ENCODE data around the gene MS4A2.
A peak's percentile ranks its signal among the peaks of the same experiment; 100 is the strongest.

DNA sequence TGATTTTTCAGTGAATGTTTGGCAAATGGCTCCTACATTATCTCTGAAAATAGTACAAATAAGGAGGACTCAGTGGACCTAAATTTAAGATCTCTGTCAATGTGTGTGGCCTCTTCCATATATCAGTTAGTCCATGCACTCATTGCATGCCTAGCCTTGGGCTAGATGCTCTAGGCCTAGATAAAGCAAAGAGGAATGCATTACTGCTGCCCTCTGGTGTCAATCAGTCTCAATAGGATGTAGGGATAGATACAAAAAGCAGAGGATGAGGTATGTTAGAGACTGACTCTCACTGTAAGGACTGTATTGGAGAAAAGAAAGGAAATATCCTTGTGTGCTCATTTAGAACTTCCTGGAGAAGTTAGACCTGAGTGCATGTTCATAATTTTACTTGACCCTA, 42.0 kb downstream of the MS4A2 start:
- TF ChIP-seq, protein P1, sequence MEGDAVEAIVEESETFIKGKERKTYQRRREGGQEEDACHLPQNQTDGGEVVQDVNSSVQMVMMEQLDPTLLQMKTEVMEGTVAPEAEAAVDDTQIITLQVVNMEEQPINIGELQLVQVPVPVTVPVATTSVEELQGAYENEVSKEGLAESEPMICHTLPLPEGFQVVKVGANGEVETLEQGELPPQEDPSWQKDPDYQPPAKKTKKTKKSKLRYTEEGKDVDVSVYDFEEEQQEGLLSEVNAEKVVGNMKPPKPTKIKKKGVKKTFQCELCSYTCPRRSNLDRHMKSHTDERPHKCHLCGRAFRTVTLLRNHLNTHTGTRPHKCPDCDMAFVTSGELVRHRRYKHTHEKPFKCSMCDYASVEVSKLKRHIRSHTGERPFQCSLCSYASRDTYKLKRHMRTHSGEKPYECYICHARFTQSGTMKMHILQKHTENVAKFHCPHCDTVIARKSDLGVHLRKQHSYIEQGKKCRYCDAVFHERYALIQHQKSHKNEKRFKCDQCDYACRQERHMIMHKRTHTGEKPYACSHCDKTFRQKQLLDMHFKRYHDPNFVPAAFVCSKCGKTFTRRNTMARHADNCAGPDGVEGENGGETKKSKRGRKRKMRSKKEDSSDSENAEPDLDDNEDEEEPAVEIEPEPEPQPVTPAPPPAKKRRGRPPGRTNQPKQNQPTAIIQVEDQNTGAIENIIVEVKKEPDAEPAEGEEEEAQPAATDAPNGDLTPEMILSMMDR (IDR thresholded peaks at IDR 0.05 in 8 of 11, conservative IDR thresholded peaks at IDR 0.05 in 3 of 11), result peak in 7 of 11 experiments; percentile 11 to 51 (median 35)
- no peak for TF ChIP-seq POLR2A (IDR thresholded peaks at IDR 0.05)

Measured in spleen (tissue), 7 donors.